Spleen (tissue), 11 donors: Measurements from ENCODE around the gene CEACAM18. TPM values are rescaled to one million over a fixed set of nuclear protein-coding genes. Genes with fewer than 3 reads are reported as not detected.

Experiments
- DNase-seq: peaks from one replicate; pipeline ENCODE4 v3.0.0-alpha.2; 2020
- H3K27ac ChIP-seq, 8 donors: fragments of 200-600 bp; sonication (generic) in 7 of 8; 1 replicate in 4 of 8; 2 replicates in 4 of 8; pipeline versions ENCODE4 v1.5.0 to v1.8.0; 2016 to 2021; ENCODE audit warnings: inconsistent platforms in 4 of 8, mild to moderate bottlenecking in 4 of 8, moderate library complexity in 1 of 8
- H3K27me3 ChIP-seq, 7 donors: fragments of 200-600 bp; sonication (generic) in 6 of 7; replicated peaks in 1 of 7; 1 replicate in 4 of 7; 2 replicates in 3 of 7; pipeline versions ENCODE4 v1.5.0 to v1.8.0; 2016 to 2021; ENCODE audit warnings: inconsistent platforms in 3 of 7, mild to moderate bottlenecking in 1 of 7
- H3K36me3 ChIP-seq, 6 donors: fragments of 200-600 bp; sonication (generic) in 5 of 6; 1 replicate in 4 of 6; 2 replicates in 2 of 6; pipeline versions ENCODE4 v1.5.0 to v1.8.0; 2016 to 2021; ENCODE audit warnings: inconsistent platforms in 2 of 6
- H3K4me1 ChIP-seq, 6 donors: fragments of 200-600 bp; sonication (generic) in 5 of 6; 1 replicate in 3 of 6; 2 replicates in 3 of 6; pipeline versions ENCODE4 v1.5.0 to v1.8.0; 2016 to 2021; ENCODE audit warnings: inconsistent platforms in 3 of 6
- H3K4me3 ChIP-seq, 8 donors: fragments of 200-600 bp; sonication (generic) in 7 of 8; 1 replicate in 4 of 8; 2 replicates in 4 of 8; pipeline versions ENCODE4 v1.5.0 to v1.8.0; 2016 to 2021; ENCODE audit warnings: inconsistent platforms in 4 of 8, mild to moderate bottlenecking in 4 of 8, moderate library complexity in 2 of 8
- H3K9me3 ChIP-seq, 8 donors: fragments of 200-600 bp; sonication (generic) in 7 of 8; 1 replicate in 4 of 8; 2 replicates in 4 of 8; pipeline versions ENCODE4 v1.5.0 to v1.8.0; 2016 to 2021; ENCODE audit warnings: inconsistent platforms in 4 of 8
- CTCF ChIP-seq, 11 experiments: fragments of 200-600 bp in 7 of 11; fragments of 450-650 bp in 4 of 11; sonication (generic) in 4 of 11; IDR thresholded peaks in 8 of 11; conservative IDR thresholded peaks in 3 of 11; 1 replicate in 7 of 11; 2 replicates in 4 of 11; pipeline versions ENCODE4 v1.4.0 to v1.8.0; 2016 to 2021; ENCODE audit warnings: antibody characterized with exemption in 11 of 11, inconsistent platforms in 4 of 11, mild to moderate bottlenecking in 1 of 11
- POLR2A ChIP-seq, 3 donors: fragments of 450-650 bp; IDR thresholded peaks; one replicate each; pipeline ENCODE4 v1.5.1; 2017; ENCODE audit warnings: antibody characterized with exemption in 3 of 3, mild to moderate bottlenecking in 1 of 3
- POLR2AphosphoS5 ChIP-seq, 3 donors: sonication (generic); formaldehyde crosslinking; IDR thresholded peaks; one replicate each; pipeline ENCODE4 v1.5.1; 2017; ENCODE audit warnings: antibody characterized with exemption in 3 of 3
- WGBS, 5 donors: extraction: QIAGEN DNeasy Blood & Tissue Kit in 3 of 5; methylation state at CpG; one replicate each; pipeline versions ENCODE4 v1.1.5 to v1.1.7; 2013 to 2018; 5-methylcytosine and 5-hydroxymethylcytosine counted together
- intact Hi-C: fragments of 100-400 bp; cut with DNase I; formaldehyde crosslinking; loops from one replicate; pipeline ENCODE4 v1.15.0; 2023; ENCODE audit warnings: low total_unique reads
- polyA plus RNA-seq, 3 donors: library from polyadenylated mRNA; stranded (reverse); fragments of 200-250 nt; gene quantifications; one replicate each; pipeline ENCODE4 v1.2.1, GENCODE V29; 2013
- total RNA-seq, 7 donors: library from RNA; depleted of rRNA in 3 of 7; stranded (reverse); fragments of >200 nt in 3 of 7; fragmentation: NEBNext Ultra II Directional in 4 of 7; extraction: Animal tissue kit (Norgen Biotek cat#: 25700) in 4 of 7; gene quantifications; one replicate each; pipeline versions ENCODE4 v1.1.0 to v1.2.1, GENCODE V29; 2016 to 2021
- donor health status: healthy with polysubstance abuse.
- donor health status: DM: no; HTN: no; CAD: no; lungs with moderate emphysema.
- donor health status: DM: no; HTN: no; CAD: no.
- donor health status: Bipolar disorder and iron deficiency.
- donor health status: healthy.
- donor health status: DM: no; HTN: no; CAD: no.
- donor health status: DM: yes; HTN: yes; CAD: no.

Gene CEACAM18
- total and polyA plus RNA-seq, 10 donors: not detected

GRCh38 chr19:51479531-51480331 lies 1.4 kb downstream of the CEACAM18 start:
- TF ChIP-seq POLR2AphosphoS5 (IDR thresholded peaks at IDR 0.05): no peak
- no peak for TF ChIP-seq CTCF (IDR thresholded peaks at IDR 0.05 in 8 of 11, conservative IDR thresholded peaks at IDR 0.05 in 3 of 11)
- TF ChIP-seq POLR2A (IDR thresholded peaks at IDR 0.05): no peak
- no peaks in the 10 kb centered on the region for H3K4me1 ChIP-seq
- H3K9me3 ChIP-seq: peaks cover 0 to 4% (median 0%) of the 10 kb centered on the region in 8 donors
- no peak overlapping the region for H3K27ac ChIP-seq
- no peak for DNase-seq
- no peaks in the 10 kb centered on the region for H3K36me3 ChIP-seq
- H3K27me3 ChIP-seq: peaks cover 0 to 64% (median 3%) of the 10 kb centered on the region in 7 donors
- WGBS, 5 donors: 77 to 85% (median 81%) methylated on average over 12 of the region's 12 CpGs
- no peak overlapping the region for H3K4me3 ChIP-seq
- intact Hi-C loops: no loop called here

- H3K4me3 ChIP-seq: no peak overlapping the region
- intact Hi-C loops: no loop called here
- no peak overlapping the region for H3K27ac ChIP-seq
- DNase-seq: no peak
- no peaks in the 10 kb centered on the region for H3K4me1 ChIP-seq
- no peak for TF ChIP-seq POLR2AphosphoS5 (IDR thresholded peaks at IDR 0.05)
- TF ChIP-seq CTCF (IDR thresholded peaks at IDR 0.05 in 8 of 11, conservative IDR thresholded peaks at IDR 0.05 in 3 of 11): no peak
- no peak for TF ChIP-seq POLR2A (IDR thresholded peaks at IDR 0.05)
- H3K36me3 ChIP-seq: no peaks in the 10 kb centered on the region
- peaks cover 0 to 73% (median 3%) of the 10 kb centered on the region in 7 donors for H3K27me3 ChIP-seq
- peaks cover 0 to 4% (median 0%) of the 10 kb centered on the region in 8 donors for H3K9me3 ChIP-seq
- 36 to 52% (median 40%) methylated on average over 8 of the region's 8 CpGs for WGBS, 5 donors
These were observed 2.3 kb downstream of the CEACAM18 start for GRCh38 chr19:51480590-51480989.

- no peak for DNase-seq
- Histone ChIP-seq H3K27ac (no peak overlapping the region), H3K4me1 (no peaks in the 10 kb centered on the region), H3K9me3 (no peaks in the 10 kb centered on the region), H3K27me3 (peaks cover 0 to 52% (median 0%) of the 10 kb centered on the region in 7 donors), H3K36me3 (no peaks in the 10 kb centered on the region), H3K4me3 (no peak overlapping the region)
- WGBS, 5 donors: 78 to 82% (median 80%) methylated on average over 5 of the region's 5 CpGs
- TF ChIP-seq CTCF (IDR thresholded peaks at IDR 0.05 in 8 of 11, conservative IDR thresholded peaks at IDR 0.05 in 3 of 11) (no peak), POLR2A (IDR thresholded peaks at IDR 0.05) (no peak), POLR2AphosphoS5 (IDR thresholded peaks at IDR 0.05) (no peak)
- intact Hi-C loops: no loop called here
These were observed 7.8 kb downstream of the CEACAM18 start for GRCh38 chr19:51485960-51486660.

DNA sequence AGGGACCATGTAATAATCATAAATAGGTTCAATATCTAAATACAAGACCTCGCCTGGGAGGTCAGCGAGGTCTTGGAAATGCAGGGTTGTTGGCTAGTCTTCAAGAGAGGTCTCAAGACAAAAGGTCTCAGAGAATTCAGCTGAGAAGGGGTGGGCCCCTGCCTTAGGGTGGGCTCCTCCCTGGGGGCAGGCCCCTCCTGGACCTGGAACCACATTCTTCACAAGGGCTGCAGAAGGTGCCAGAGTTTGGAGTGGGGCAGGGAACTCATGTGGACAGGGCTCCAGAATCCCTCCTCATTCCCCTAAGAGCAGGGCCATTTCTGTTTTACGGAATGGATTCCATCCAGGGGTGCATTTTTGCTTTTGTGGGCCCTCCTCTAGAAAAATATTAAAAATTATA lies 10.2 kb downstream of the CEACAM18 start:
- TF ChIP-seq POLR2A (IDR thresholded peaks at IDR 0.05) (no peak), CTCF (IDR thresholded peaks at IDR 0.05 in 8 of 11, conservative IDR thresholded peaks at IDR 0.05 in 3 of 11) (no peak), POLR2AphosphoS5 (IDR thresholded peaks at IDR 0.05) (no peak)
- no peak for DNase-seq
- Histone ChIP-seq H3K27ac (no peak overlapping the region), H3K36me3 (no peaks in the 10 kb centered on the region), H3K4me1 (no peaks in the 10 kb centered on the region), H3K27me3 (peaks cover 0 to 33% (median 0%) of the 10 kb centered on the region in 7 donors), H3K4me3 (no peak overlapping the region), H3K9me3 (no peaks in the 10 kb centered on the region)
- WGBS, 5 donors: 69 to 84% (median 79%) methylated on average over 3 of the region's 3 CpGs
- intact Hi-C loops: no loop called here
